H1 (cell line): ENCODE results near the gene ARHGEF16. TPM values are rescaled to one million over a fixed set of nuclear protein-coding genes. Genes with fewer than 3 reads are reported as not detected.

ENCODE experiments used
- CTCF ChIA-PET: fragments of 300-600 bp; sonication (Branson Sonifier 250); formaldehyde crosslinking; loops from one replicate; lab custom pipeline; 2021; ENCODE audit not compliant: partially characterized antibody; lab: Charles Lee
- POLR2A ChIA-PET: fragments of 300-600 bp; sonication (Branson Sonifier 250); formaldehyde crosslinking; loops from one replicate; lab custom pipeline; 2021; ENCODE audit warnings: inconsistent platforms; ENCODE audit not compliant: partially characterized antibody; lab: Charles Lee
- DNase-seq, 2 experiments: peaks; one replicate each; pipeline versions ENCODE4 v3.0.0 to v3.0.0-alpha.2; 2010 to 2022; ENCODE audit warnings: low spot score in 2 of 2, low read depth in 1 of 2, mixed read lengths in 1 of 2
- FAIRE-seq: peaks from 2 replicates; lab custom pipeline; 2011; peaks lifted over from hg19 to GRCh38; lab: Jason Lieb, UNC
- H2AFZ ChIP-seq: 2 replicates; pipeline ENCODE4 v1.8.1; 2012; ENCODE audit warnings: low read length, inconsistent platforms
- H2AK5ac ChIP-seq: 2 replicates; pipeline ENCODE4 v1.6.1; 2013; ENCODE audit warnings: low read depth, low read length
- H2BK120ac ChIP-seq: replicated peaks from 2 replicates; pipeline ENCODE3; 2013; ENCODE audit warnings: low read depth, low read length, inconsistent platforms
- H2BK12ac ChIP-seq: 2 replicates; pipeline ENCODE4 v1.6.1; 2013; ENCODE audit warnings: low read depth, low read length
- H2BK15ac ChIP-seq: 2 replicates; pipeline ENCODE4 v1.6.1; 2013; ENCODE audit warnings: low read length
- H2BK20ac ChIP-seq: 2 replicates; pipeline ENCODE4 v1.6.1; 2013; ENCODE audit warnings: low read length
- H2BK5ac ChIP-seq: 2 replicates; pipeline ENCODE4 v1.6.1; 2013; ENCODE audit warnings: low read depth, low read length
- H3K14ac ChIP-seq: 2 replicates; pipeline ENCODE4 v1.6.1; 2013; ENCODE audit warnings: inconsistent platforms; ENCODE audit not compliant: insufficient read length
- H3K18ac ChIP-seq: 2 replicates; pipeline ENCODE4 v1.6.1; 2013; ENCODE audit warnings: low read length; ENCODE audit errors: extremely low read depth
- H3K23ac ChIP-seq: 2 replicates; pipeline ENCODE4 v1.6.1; 2013; ENCODE audit warnings: inconsistent platforms; ENCODE audit not compliant: insufficient read length
- H3K23me2 ChIP-seq: 2 replicates; pipeline ENCODE4 v1.6.1; 2013; ENCODE audit warnings: low read depth, low read length
- H3K27ac ChIP-seq: 2 replicates; pipeline ENCODE4 v1.6.1; 2011; ENCODE audit warnings: low read depth, low read length, inconsistent platforms
- H3K27me3 ChIP-seq, 4 experiments: replicated peaks in 1 of 4; 1 replicate in 1 of 4; 2 replicates in 3 of 4; pipeline versions ENCODE4 v1.6.1 to v1.8.1; 2011 to 2013; ENCODE audit warnings: low read length in 3 of 4, mild to moderate bottlenecking in 3 of 4, inconsistent platforms in 2 of 4, mixed read lengths in 2 of 4, moderate library complexity in 1 of 4; ENCODE audit not compliant: control insufficient read depth in 3 of 4, insufficient read depth in 3 of 4; ENCODE audit errors: extremely low read depth in 1 of 4
- H3K36me3 ChIP-seq, 4 experiments: 2 replicates each; pipeline versions ENCODE4 v1.6.1 to v1.8.1; 2011 to 2013; ENCODE audit warnings: mild to moderate bottlenecking in 4 of 4, low read length in 3 of 4, moderate library complexity in 2 of 4, control low read depth in 1 of 4, inconsistent platforms in 1 of 4; ENCODE audit not compliant: insufficient read depth in 4 of 4, control insufficient read depth in 2 of 4
- H3K4ac ChIP-seq: replicated peaks from 2 replicates; pipeline ENCODE3; 2013; ENCODE audit warnings: low read length, low read depth, mixed read lengths, inconsistent platforms; ENCODE audit not compliant: insufficient read length
- H3K4me1 ChIP-seq, 4 experiments: replicated peaks in 1 of 4; 1 replicate in 1 of 4; 2 replicates in 3 of 4; pipeline versions ENCODE4 v1.6.1 to v1.8.1; 2011 to 2013; ENCODE audit warnings: low read length in 3 of 4, inconsistent platforms in 2 of 4, mixed read lengths in 1 of 4; ENCODE audit not compliant: insufficient read depth in 4 of 4, control insufficient read depth in 3 of 4
- H3K4me2 ChIP-seq, 2 experiments: 2 replicates each; pipeline versions ENCODE4 v1.6.1 to v1.8.1; 2011 to 2013; ENCODE audit warnings: low read depth in 2 of 2, low read length in 2 of 2, control low read depth in 1 of 2, inconsistent platforms in 1 of 2, mild to moderate bottlenecking in 1 of 2; ENCODE audit not compliant: insufficient read depth in 1 of 2
- H3K4me3 ChIP-seq, 4 experiments: fragments of 200-600, 300-600 bp in 1 of 4; sonication (generic), shearing (Covaris generic), sonication (Bioruptor Twin) in 1 of 4; 2 replicates each; pipeline versions ENCODE4 v1.5.1 to v1.8.1; 2011 to 2016; ENCODE audit warnings: low read length in 4 of 4, low read depth in 3 of 4, control low read depth in 2 of 4, inconsistent platforms in 2 of 4, mild to moderate bottlenecking in 2 of 4, mixed read lengths in 1 of 4, moderate library complexity in 1 of 4; ENCODE audit not compliant: insufficient read depth in 2 of 4; ENCODE audit errors: extremely low read depth in 1 of 4
- H3K56ac ChIP-seq: replicated peaks from 2 replicates; pipeline ENCODE3; 2013; ENCODE audit warnings: low read depth, mild to moderate bottlenecking, mixed read lengths, low read length, inconsistent platforms; ENCODE audit not compliant: insufficient read length
- H3K79me1 ChIP-seq: 2 replicates; pipeline ENCODE4 v1.6.1; 2013; ENCODE audit warnings: low read depth, low read length, control low read depth
- H3K79me2 ChIP-seq, 2 experiments: 2 replicates each; pipeline versions ENCODE4 v1.6.1 to v1.8.1; 2012 to 2013; ENCODE audit warnings: low read length in 2 of 2, mild to moderate bottlenecking in 2 of 2, inconsistent platforms in 1 of 2; ENCODE audit not compliant: insufficient read depth in 2 of 2, control insufficient read depth in 1 of 2
- H3K9ac ChIP-seq, 4 experiments: replicated peaks in 1 of 4; 1 replicate in 1 of 4; 2 replicates in 3 of 4; pipeline versions ENCODE4 v1.6.1 to v1.8.1; 2011 to 2013; ENCODE audit warnings: low read depth in 3 of 4, low read length in 3 of 4, control low read depth in 2 of 4, mild to moderate bottlenecking in 2 of 4, moderate library complexity in 2 of 4, inconsistent platforms in 1 of 4; ENCODE audit errors: extremely low read depth in 1 of 4
- H3K9me3 ChIP-seq, 2 experiments: 2 replicates each; pipeline versions ENCODE4 v1.6.1 to v1.8.1; 2012 to 2013; ENCODE audit warnings: mild to moderate bottlenecking in 2 of 2, moderate library complexity in 2 of 2, control low read depth in 1 of 2, inconsistent platforms in 1 of 2, low read depth in 1 of 2, low read length in 1 of 2, mixed read lengths in 1 of 2; ENCODE audit not compliant: insufficient read depth in 2 of 2
- H4K20me1 ChIP-seq, 2 experiments: replicated peaks in 1 of 2; 2 replicates each; pipeline versions ENCODE3 to v1.8.1; 2011 to 2013; ENCODE audit warnings: inconsistent platforms in 2 of 2, low read length in 2 of 2, mild to moderate bottlenecking in 1 of 2; ENCODE audit not compliant: insufficient read depth in 2 of 2, control insufficient read depth in 1 of 2
- H4K5ac ChIP-seq: 2 replicates; pipeline ENCODE4 v1.6.1; 2013; ENCODE audit warnings: low read length, low read depth, mixed read lengths, inconsistent platforms; ENCODE audit not compliant: insufficient read length
- H4K8ac ChIP-seq: 2 replicates; pipeline ENCODE4 v1.8.0; 2013; ENCODE audit warnings: mild to moderate bottlenecking, moderate library complexity, low read length, inconsistent platforms; ENCODE audit not compliant: insufficient read depth; ENCODE audit errors: extremely low read depth
- H4K91ac ChIP-seq: replicated peaks from 2 replicates; pipeline ENCODE3; 2013; ENCODE audit warnings: low read length, mixed read lengths, inconsistent platforms; ENCODE audit not compliant: insufficient read length
- BCL11A ChIP-seq, 2 experiments: IDR thresholded peaks; one replicate each; pipeline ENCODE4 v1.6.1; 2011; ENCODE audit warnings: low read depth in 2 of 2, low read length in 2 of 2, mild to moderate bottlenecking in 2 of 2
- BRCA1 ChIP-seq: IDR thresholded peaks from 2 replicates; pipeline ENCODE4 v1.6.1; 2012; ENCODE audit warnings: low read depth, low read length, improper control_type of control experiment
- CBX8 ChIP-seq: fragments of 300-800, 300-1000 bp; sonication (generic); IDR thresholded peaks from 2 replicates; pipeline ENCODE4 v1.7.1; 2016; ENCODE audit warnings: low read depth, low read length, borderline replicate concordance
- GTF2F1 ChIP-seq: IDR thresholded peaks from 2 replicates; pipeline ENCODE4 v1.6.1; 2012; ENCODE audit warnings: low read depth, low read length, improper control_type of control experiment, borderline replicate concordance
- KDM1A ChIP-seq: fragments of 200-600, 300-600 bp; sonication (generic); IDR thresholded peaks from 2 replicates; pipeline ENCODE4 v1.7.1; 2016; ENCODE audit warnings: mild to moderate bottlenecking, low read length, borderline replicate concordance
- MAFK ChIP-seq: IDR thresholded peaks from 2 replicates; pipeline ENCODE4 v1.6.1; 2012; ENCODE audit warnings: low read depth, mild to moderate bottlenecking, improper control_type of control experiment, low read length
- NANOG ChIP-seq: IDR thresholded peaks from 2 replicates; pipeline ENCODE4 v1.6.1; 2011; ENCODE audit warnings: low read length, low read depth, mild to moderate bottlenecking, inconsistent platforms; ENCODE audit not compliant: insufficient read depth, poor library complexity, severe bottlenecking
- NRF1 ChIP-seq: IDR thresholded peaks from 2 replicates; pipeline ENCODE4 v1.6.1; 2011; ENCODE audit warnings: mild to moderate bottlenecking, low read depth, low read length, improper control_type of control experiment
- SRF ChIP-seq: IDR thresholded peaks from 2 replicates; pipeline ENCODE4 v1.6.1; 2011; ENCODE audit warnings: mild to moderate bottlenecking, low read depth, low read length, moderate library complexity
- WGBS, 2 experiments: shearing (Covaris generic) in 1 of 2; methylation state at CpG; one replicate each; pipeline versions ENCODE4 v1.1.6 to v1.1.7; 2013 to 2015; ENCODE audit warnings: low lambda C conversion rate in 2 of 2, mixed read lengths in 2 of 2, inconsistent platforms in 1 of 2, low coverage in 1 of 2, missing lambda C conversion rate in 1 of 2; ENCODE audit not compliant: insufficient replicate concordance in 2 of 2, insufficient coverage in 1 of 2, insufficient read length in 1 of 2; ENCODE audit errors: extremely low coverage in 1 of 2, missing lambda C conversion rate in 1 of 2; 5-methylcytosine and 5-hydroxymethylcytosine counted together
- polyA plus RNA-seq, 7 experiments: library from polyadenylated mRNA; depleted of rRNA in 3 of 7; stranded (reverse) in 5 of 7; unstranded in 2 of 7; fragments of >200 nt in 5 of 7; fragments of 200-250 nt in 2 of 7; gene quantifications; 1 replicate in 5 of 7; 2 replicates in 1 of 7; 4 replicates in 1 of 7; pipeline versions ENCODE4 v1.2.1 to v1.2.3, GENCODE V29; 2011 to 2013; ENCODE audit warnings: missing spikeins in 2 of 7, mixed read lengths in 2 of 7
- total RNA-seq: library from RNA; stranded (reverse); fragmentation: NEBNext Ultra II Directional; extraction: Animal tissue kit (Norgen Biotek cat#: 25700); gene quantifications from 2 replicates; pipeline ENCODE4 v1.2.1, GENCODE V29; 2021

The ARHGEF16 gene
- total and polyA plus RNA-seq, 2 of the 8 experiments (the other 6 are each of a cell fraction or from before 2014, with no cell fraction given) = 18.3 to 20.7 TPM

- H3K79me1 ChIP-seq = peaks cover 5% of the 10 kb centered on the region; the same call in 1 of the 2 replicates
- no peak overlapping the region for H4K8ac ChIP-seq
- 80% methylated on average over 1 of the region's 13 CpGs; no CpG with 5 or more reads in 1 of the 2 experiments for WGBS, 2 experiments
- H2BK120ac ChIP-seq = no peak overlapping the region
- H3K4me2 ChIP-seq = no peak overlapping the region
- no peak overlapping the region for H3K18ac ChIP-seq
- no peak overlapping the region for H2BK12ac ChIP-seq
- H4K20me1 ChIP-seq = peaks cover 2 to 12% of the 10 kb centered on the region in 2 experiments
- H3K9me3 ChIP-seq = no peaks in the 10 kb centered on the region
- no peak overlapping the region for H4K5ac ChIP-seq
- H2AFZ ChIP-seq = no peak overlapping the region
- H3K27me3 ChIP-seq = no peaks in the 10 kb centered on the region
- H2BK20ac ChIP-seq = no peak overlapping the region
- FAIRE-seq (no peak), DNase-seq (no peak)
- TF ChIP-seq CBX8 (no peak), BRCA1 (no peak), NRF1 (no peak), GTF2F1 (no peak), KDM1A (no peak), SRF (no peak), MAFK (no peak), BCL11A (IDR thresholded peaks at IDR 0.05; ENCODE audit: low read depth in 2 of 2, low read length in 2 of 2) (no peak), NANOG (no peak)
- H3K9ac ChIP-seq = no peak overlapping the region
- no peak overlapping the region for H3K4ac ChIP-seq
- H2BK15ac ChIP-seq = no peak overlapping the region
- peaks cover 0 to 3% (median 1%) of the 10 kb centered on the region in 4 experiments; a peak in 1 of 7 replicates for H3K4me1 ChIP-seq
- no peaks in the 10 kb centered on the region for H3K23me2 ChIP-seq
- no peak overlapping the region for H3K23ac ChIP-seq
- no peak overlapping the region for H3K4me3 ChIP-seq
- CTCF ChIA-PET = interaction anchor here (1.1 to 2.3 kb wide), 5 partner anchors 9 to 177 kb away, joined by 3 to 25 read pairs (median 3); no protein-coding TSS in a partner anchor
- H2AK5ac ChIP-seq = no peak overlapping the region
- no peak overlapping the region for H3K14ac ChIP-seq
- POLR2A ChIA-PET = interaction anchor here (1.1 to 1.6 kb wide), 2 partner anchors 9 to 10 kb away, joined by 5 to 9 read pairs; no protein-coding TSS in a partner anchor
- H3K27ac ChIP-seq = no peak overlapping the region
- H3K36me3 ChIP-seq = no peaks in the 10 kb centered on the region
- H2BK5ac ChIP-seq = peak overlapping the region; percentile 44; the same call in 1 of the 2 replicates
- H3K79me2 ChIP-seq = peaks cover 0 to 2% of the 10 kb centered on the region in 2 experiments; a peak in 1 of 4 replicates
- H3K56ac ChIP-seq = no peak overlapping the region
- no peak overlapping the region for H4K91ac ChIP-seq
Measured at GRCh38 chr1:3461934-3462275, 7.4 kb downstream of the ARHGEF16 start.
